Mesothelial cell of epicardium (in vitro differentiated cells): ENCODE results near the gene TWIST1. TPM values are rescaled to one million over a fixed set of nuclear protein-coding genes. Genes with fewer than 3 reads are reported as not detected.

Source experiments
- DNase-seq, 2 experiments: peaks; one replicate each; pipeline ENCODE4 v3.0.0; 2021; ENCODE audit warnings: low spot score in 2 of 2; ENCODE audit not compliant: unreplicated experiment in 2 of 2
- H3K27ac Mint-ChIP-seq: 2 replicates; pipeline ENCODE4 v1.8.0; 2021; ENCODE audit warnings: mixed read lengths
- H3K27me3 Mint-ChIP-seq: 2 replicates; pipeline ENCODE4 v1.8.0; 2021; ENCODE audit warnings: low read depth, mixed read lengths
- H3K36me3 Mint-ChIP-seq: 2 replicates; pipeline ENCODE4 v1.8.0; 2021; ENCODE audit warnings: mixed read lengths
- H3K4me1 Mint-ChIP-seq: 2 replicates; pipeline ENCODE4 v1.8.0; 2021; ENCODE audit warnings: mixed read lengths
- H3K4me3 Mint-ChIP-seq: 2 replicates; pipeline ENCODE4 v1.8.0; 2021; ENCODE audit warnings: mild to moderate bottlenecking, moderate library complexity, mixed read lengths
- H3K9me3 Mint-ChIP-seq: 2 replicates; pipeline ENCODE4 v1.8.0; 2021; ENCODE audit warnings: mixed read lengths
- CTCF ChIP-seq: fragments of 200-600 bp; sonication (generic); IDR thresholded peaks from one replicate; pipeline ENCODE4 v1.5.0; 2021; ENCODE audit warnings: antibody characterized with exemption; ENCODE audit not compliant: unreplicated experiment
- total RNA-seq: library from RNA; stranded (reverse); gene quantifications from 3 replicates; pipeline ENCODE4 v1.2.1, GENCODE V29; 2021

The TWIST1 gene
- total RNA-seq, 1 donor from 2014 or later: 126 TPM

- no peak overlapping the region for H3K4me3 Mint-ChIP-seq
- H3K36me3 Mint-ChIP-seq: no peaks in the 10 kb centered on the region
- DNase-seq: no peak
- TF ChIP-seq CTCF: peak; percentile 71
- H3K4me1 Mint-ChIP-seq: peaks cover 33% of the 10 kb centered on the region
- no peak overlapping the region for H3K27ac Mint-ChIP-seq
- H3K9me3 Mint-ChIP-seq: no peaks in the 10 kb centered on the region
- peaks cover 71% of the 10 kb centered on the region for H3K27me3 Mint-ChIP-seq
These were observed 4.6 kb upstream of the TWIST1 start for GRCh38 chr7:19121977-19122588.

- Mint-ChIP-seq H3K27ac (peak overlapping the region; percentile 83), H3K4me1 (peaks cover 33% of the 10 kb centered on the region), H3K4me3 (peak overlapping the region; percentile 83), H3K9me3 (no peaks in the 10 kb centered on the region), H3K27me3 (peaks cover 62% of the 10 kb centered on the region), H3K36me3 (no peaks in the 10 kb centered on the region)
- no peak for DNase-seq
- TF ChIP-seq CTCF: no peak
These were observed 2.5 kb upstream of the TWIST1 start for GRCh38 chr7:19119870-19120486.

- H3K27me3 Mint-ChIP-seq: peaks cover 66% of the 10 kb centered on the region
- peak overlapping the region; percentile 83 for H3K4me3 Mint-ChIP-seq
- peaks cover 36% of the 10 kb centered on the region for H3K4me1 Mint-ChIP-seq
- DNase-seq: no peak
- H3K36me3 Mint-ChIP-seq: peaks cover 2% of the 10 kb centered on the region
- no peaks in the 10 kb centered on the region for H3K9me3 Mint-ChIP-seq
- no peak for TF ChIP-seq CTCF
- peak overlapping the region; percentile 92 for H3K27ac Mint-ChIP-seq
These were observed 1.9 kb upstream of the TWIST1 start for GRCh38 chr7:19119372-19119771.

- Mint-ChIP-seq H3K9me3 (no peaks in the 10 kb centered on the region), H3K27me3 (peaks cover 65% of the 10 kb centered on the region), H3K36me3 (peaks cover 4% of the 10 kb centered on the region), H3K4me1 (peaks cover 39% of the 10 kb centered on the region), H3K27ac (peak overlapping the region; percentile 92), H3K4me3 (peak overlapping the region; percentile 83)
- DNase-seq: no peak
- no peak for TF ChIP-seq CTCF
These were observed 1.4 kb upstream of the TWIST1 start for GRCh38 chr7:19118636-19119371.

GRCh38 chr7:19117870-19118608 is 603 bp upstream of the TWIST1 start:
- H3K9me3 Mint-ChIP-seq: no peaks in the 10 kb centered on the region
- H3K27ac Mint-ChIP-seq: peak overlapping the region; percentile 92
- no peak for DNase-seq
- no peak for TF ChIP-seq CTCF
- peak overlapping the region; percentile 83 for H3K4me3 Mint-ChIP-seq
- peaks cover 5% of the 10 kb centered on the region for H3K36me3 Mint-ChIP-seq
- peaks cover 63% of the 10 kb centered on the region for H3K27me3 Mint-ChIP-seq
- peaks cover 44% of the 10 kb centered on the region for H3K4me1 Mint-ChIP-seq
